HUES48 (cell line): ENCODE data around the gene NKD2.
"Not testable (repeated sequence)": the region's sequence is repeated elsewhere in the genome, so short reads cannot be mapped to it uniquely, and the experiment has no call there.

Experiments
- H3K27ac ChIP-seq: one replicate; pipeline ENCODE4 v1.7.0; 2013; ENCODE audit warnings: low read depth, low read length, inconsistent platforms
- H3K27me3 ChIP-seq: 2 replicates; pipeline ENCODE4 v1.6.1; 2013; ENCODE audit warnings: mild to moderate bottlenecking, low read length; ENCODE audit not compliant: control insufficient read depth, insufficient read depth
- H3K36me3 ChIP-seq: 2 replicates; pipeline ENCODE4 v1.6.1; 2013; ENCODE audit warnings: low read length; ENCODE audit not compliant: control insufficient read depth, insufficient read depth
- H3K4me1 ChIP-seq: 2 replicates; pipeline ENCODE4 v1.6.1; 2013; ENCODE audit warnings: mild to moderate bottlenecking, low read length; ENCODE audit not compliant: control insufficient read depth, insufficient read depth
- H3K4me3 ChIP-seq: 2 replicates; pipeline ENCODE4 v1.5.1; 2013; ENCODE audit warnings: mild to moderate bottlenecking, low read depth, low read length
- H3K9ac ChIP-seq: 2 replicates; pipeline ENCODE4 v1.6.1; 2013; ENCODE audit warnings: mild to moderate bottlenecking, low read depth, low read length, moderate library complexity
- H3K9me3 ChIP-seq: 2 replicates; pipeline ENCODE4 v1.6.1; 2013; ENCODE audit warnings: low read length; ENCODE audit not compliant: control insufficient read depth, insufficient read depth

The NKD2 gene

GRCh38 chr5:1057485-1058082 is 49.0 kb downstream of the NKD2 start:
- Histone ChIP-seq H3K27ac (no peak overlapping the region), H3K9me3 (no peaks in the 10 kb centered on the region), H3K27me3 (no peaks in the 10 kb centered on the region), H3K4me3 (no peak overlapping the region), H3K36me3 (peaks cover 69% of the 10 kb centered on the region), H3K4me1 (no peaks in the 10 kb centered on the region), H3K9ac (no peak overlapping the region)

GRCh38 chr5:1058083-1058945 is 49.7 kb downstream of the NKD2 start:
- H3K36me3 ChIP-seq = peaks cover 68% of the 10 kb centered on the region
- H3K9ac ChIP-seq = no peak overlapping the region
- H3K4me3 ChIP-seq = no peak overlapping the region
- no peaks in the 10 kb centered on the region for H3K27me3 ChIP-seq
- no peaks in the 10 kb centered on the region for H3K4me1 ChIP-seq
- H3K27ac ChIP-seq = no peak overlapping the region
- no peaks in the 10 kb centered on the region for H3K9me3 ChIP-seq

- no peaks in the 10 kb centered on the region for H3K4me1 ChIP-seq
- peaks cover 65% of the 10 kb centered on the region for H3K36me3 ChIP-seq
Measured at GRCh38 chr5:1058988-1059883, 50.6 kb downstream of the NKD2 start.

GRCh38 chr5:1059884-1060263 is 51.3 kb downstream of the NKD2 start:
- no peaks in the 10 kb centered on the region for H3K27me3 ChIP-seq
- H3K4me1 ChIP-seq = no peaks in the 10 kb centered on the region
- no peak overlapping the region for H3K9ac ChIP-seq
- no peaks in the 10 kb centered on the region for H3K9me3 ChIP-seq
- no peak overlapping the region for H3K27ac ChIP-seq
- H3K4me3 ChIP-seq = no peak overlapping the region
- peaks cover 63% of the 10 kb centered on the region for H3K36me3 ChIP-seq

More at GRCh38 chr5:1058988-1059883, 50.6 kb downstream of the NKD2 start:
- Histone ChIP-seq H3K27me3 (no peaks in the 10 kb centered on the region), H3K27ac (no peak overlapping the region), H3K4me3 (no peak overlapping the region), H3K9me3 (no peaks in the 10 kb centered on the region), H3K9ac (no peak overlapping the region)

DNA sequence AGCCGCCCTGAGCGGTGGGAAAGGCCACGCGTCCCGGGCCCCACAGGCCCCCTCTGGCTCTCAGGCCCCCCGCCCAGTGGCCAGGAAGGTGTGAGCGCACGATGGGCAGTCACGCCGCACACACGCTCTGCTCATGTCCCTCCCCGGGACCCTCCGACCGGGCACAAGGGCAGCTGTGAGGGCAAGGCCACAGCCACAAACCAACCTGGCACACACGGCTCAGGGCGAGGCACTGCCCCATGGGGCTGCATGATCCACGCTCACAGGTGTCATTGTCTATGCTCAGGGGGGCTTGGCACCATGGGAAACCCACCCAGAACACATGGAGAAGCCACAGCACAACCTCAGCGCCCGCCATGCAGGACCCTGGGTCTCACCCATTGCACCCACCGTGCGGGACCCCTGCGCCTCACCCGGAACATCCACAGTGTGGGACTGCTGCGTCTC is 52.0 kb downstream of the NKD2 start:
- peaks cover 62% of the 10 kb centered on the region for H3K36me3 ChIP-seq

GRCh38 chr5:1061292-1061691 is 52.7 kb downstream of the NKD2 start:
- not testable (repeated sequence) for H3K9me3 ChIP-seq, H3K27me3 ChIP-seq, H3K4me1 ChIP-seq, H3K9ac ChIP-seq, H3K4me3 ChIP-seq, H3K27ac ChIP-seq
- H3K36me3 ChIP-seq = peaks cover 59% of the 10 kb centered on the region

More for the DNA sequence above, 52.0 kb downstream of the NKD2 start:
- H3K27me3 ChIP-seq = no peaks in the 10 kb centered on the region
- no peak overlapping the region for H3K27ac ChIP-seq
- H3K4me1 ChIP-seq = no peaks in the 10 kb centered on the region
- no peak overlapping the region for H3K4me3 ChIP-seq
- no peaks in the 10 kb centered on the region for H3K9me3 ChIP-seq
- H3K9ac ChIP-seq = no peak overlapping the region

DNA sequence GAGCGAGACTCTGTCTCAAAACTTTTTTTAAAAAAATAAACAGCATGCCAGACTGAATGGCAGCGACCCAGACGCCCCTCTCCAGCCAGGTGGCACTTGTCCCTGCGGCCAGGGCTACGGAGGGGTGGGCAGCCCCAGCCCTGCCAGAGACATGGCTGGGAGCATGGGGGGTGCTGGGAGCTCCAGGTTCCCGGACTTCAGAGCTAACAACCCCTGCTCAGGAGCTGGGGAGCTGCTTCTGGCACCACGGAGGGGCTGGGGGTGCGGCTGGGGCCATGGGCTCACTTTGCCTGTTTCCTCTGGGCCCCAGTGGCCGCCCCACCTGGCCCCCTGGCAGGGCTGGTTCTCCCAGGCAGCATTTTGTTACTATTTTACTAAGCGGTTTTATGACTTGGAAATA is 53.3 kb downstream of the NKD2 start:
- Histone ChIP-seq H3K27ac (no peak overlapping the region), H3K4me3 (no peak overlapping the region), H3K9me3 (no peaks in the 10 kb centered on the region), H3K27me3 (no peaks in the 10 kb centered on the region), H3K36me3 (peaks cover 53% of the 10 kb centered on the region), H3K9ac (no peak overlapping the region), H3K4me1 (no peaks in the 10 kb centered on the region)

DNA sequence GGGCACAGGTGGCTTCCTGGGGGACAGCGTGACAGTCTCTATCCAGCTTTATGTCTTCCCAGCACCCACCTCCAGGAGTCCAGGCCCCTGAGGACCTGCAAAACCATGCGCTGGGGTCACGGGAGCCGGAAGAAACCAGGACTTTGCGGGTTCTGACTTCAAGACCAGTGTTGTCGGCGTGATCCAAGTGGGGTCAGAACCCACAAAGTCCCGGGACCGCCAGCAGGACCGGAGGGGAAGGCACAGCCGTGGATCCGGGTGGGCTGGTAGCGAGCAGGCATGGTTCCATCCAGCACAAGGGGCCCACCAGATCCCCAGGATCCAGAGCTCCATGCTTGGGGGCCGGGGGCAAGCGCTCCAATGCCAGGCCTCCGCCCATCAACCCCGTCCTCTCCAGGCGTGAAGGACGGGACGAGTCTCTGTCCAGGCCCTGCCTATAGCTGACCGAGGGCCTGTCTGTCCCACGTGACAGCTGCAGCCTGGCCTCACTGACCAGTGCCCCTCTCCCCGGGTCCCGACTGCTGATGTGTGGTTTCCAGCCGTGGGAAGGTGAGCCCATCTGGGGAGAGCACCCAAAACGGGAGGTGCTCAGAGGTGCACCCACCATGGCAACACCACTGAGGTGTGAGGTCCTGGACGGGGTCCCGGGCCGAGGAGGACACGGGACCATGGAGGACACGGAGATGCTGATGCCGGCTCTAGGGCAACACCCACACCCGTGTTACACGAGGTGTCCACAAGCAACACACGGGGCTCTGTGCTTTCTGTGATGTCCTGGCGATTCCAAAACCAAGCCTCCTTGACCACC is 54.4 kb downstream of the NKD2 start:
- H3K27ac ChIP-seq = no peak overlapping the region
- no peak overlapping the region for H3K9ac ChIP-seq
- peaks cover 46% of the 10 kb centered on the region for H3K36me3 ChIP-seq
- H3K27me3 ChIP-seq = no peaks in the 10 kb centered on the region
- H3K4me3 ChIP-seq = no peak overlapping the region
- no peaks in the 10 kb centered on the region for H3K9me3 ChIP-seq
- no peaks in the 10 kb centered on the region for H3K4me1 ChIP-seq

GRCh38 chr5:1063661-1064382 is 55.2 kb downstream of the NKD2 start:
- Histone ChIP-seq H3K4me3 (no peak overlapping the region), H3K27ac (no peak overlapping the region), H3K9ac (no peak overlapping the region), H3K27me3 (no peaks in the 10 kb centered on the region), H3K36me3 (peaks cover 38% of the 10 kb centered on the region), H3K4me1 (no peaks in the 10 kb centered on the region), H3K9me3 (no peaks in the 10 kb centered on the region)
